SK-N-SH (cell line): ENCODE data around the gene PLEKHG2. TPM values are rescaled to one million over a fixed set of nuclear protein-coding genes. Genes with fewer than 3 reads are reported as not detected.

Experiments used
- CTCF ChIA-PET: fragments of 300-600, 350-600 bp; formaldehyde crosslinking; extraction: SDS; loops from one replicate; lab custom pipeline; 2021; lab: Yijun Ruan, JAX
- POLR2A ChIA-PET: fragments of 350-600 bp; sonication (Branson Sonifier 250); formaldehyde crosslinking; extraction: SDS; loops from one replicate; lab custom pipeline; 2020; ENCODE audit warnings: antibody characterized with exemption, inconsistent platforms; lab: Yijun Ruan, JAX
- DNase-seq: peaks from one replicate; pipeline ENCODE4 v3.0.0; 2012
- H2AFZ ChIP-seq: fragments of 200-600 bp; sonication (generic); 2 replicates; pipeline ENCODE4 v1.8.1; 2016; ENCODE audit warnings: antibody characterized with exemption, mild to moderate bottlenecking, low read depth
- H3F3A ChIP-seq: fragments of 200-600 bp; sonication (generic); replicated peaks from 2 replicates; pipeline ENCODE3; 2016; ENCODE audit warnings: antibody characterized with exemption, mild to moderate bottlenecking; ENCODE audit not compliant: insufficient read depth
- H3K27ac ChIP-seq, 2 experiments: fragments of 200-500 bp in 1 of 2; fragments of 200-600 bp in 1 of 2; sonication (Bioruptor generic) in 1 of 2; sonication (generic), shearing (Covaris generic) in 1 of 2; 2 replicates each; pipeline versions ENCODE4 v1.5.1 to v1.6.1; 2014 to 2016; ENCODE audit warnings: low read depth in 2 of 2, inconsistent platforms in 1 of 2, low read length in 1 of 2, mild to moderate bottlenecking in 1 of 2, mixed read lengths in 1 of 2
- H3K27me3 ChIP-seq: fragments of 200-600 bp; sonication (generic), shearing (Covaris generic); 2 replicates; pipeline ENCODE4 v1.6.1; 2016; ENCODE audit warnings: mixed run types; ENCODE audit not compliant: insufficient read depth
- H3K36me3 ChIP-seq, 2 experiments: fragments of 200-500 bp in 1 of 2; fragments of 200-600 bp in 1 of 2; sonication (Bioruptor generic) in 1 of 2; sonication (generic) in 1 of 2; replicated peaks in 1 of 2; 2 replicates each; pipeline versions ENCODE3 to v1.5.1; 2014 to 2016; ENCODE audit warnings: low read length in 1 of 2, mild to moderate bottlenecking in 1 of 2; ENCODE audit not compliant: insufficient read depth in 2 of 2, control insufficient read depth in 1 of 2
- H3K4me1 ChIP-seq, 2 experiments: fragments of 200-500 bp in 1 of 2; fragments of 200-600 bp in 1 of 2; sonication (Bioruptor generic) in 1 of 2; sonication (generic), shearing (Covaris generic) in 1 of 2; 2 replicates each; pipeline versions ENCODE4 v1.5.1 to v1.6.1; 2014 to 2016; ENCODE audit warnings: low read depth in 1 of 2, low read length in 1 of 2, mixed run types in 1 of 2; ENCODE audit not compliant: insufficient read depth in 2 of 2, control insufficient read depth in 1 of 2
- H3K4me2 ChIP-seq: fragments of 200-600 bp; sonication (generic), shearing (Covaris generic); 2 replicates; pipeline ENCODE4 v1.6.1; 2017; ENCODE audit warnings: mixed run types
- H3K4me3 ChIP-seq, 2 experiments: fragments of 200-500 bp in 1 of 2; fragments of 200-600 bp in 1 of 2; sonication (Bioruptor generic) in 1 of 2; sonication (generic), shearing (Covaris generic) in 1 of 2; 2 replicates each; pipeline versions ENCODE4 v1.5.1 to v1.8.1; 2014 to 2016; ENCODE audit warnings: low read depth in 2 of 2, inconsistent platforms in 1 of 2, low read length in 1 of 2, mild to moderate bottlenecking in 1 of 2, mixed read lengths in 1 of 2, moderate library complexity in 1 of 2
- H3K79me2 ChIP-seq: fragments of 200-600 bp; sonication (generic); 2 replicates; pipeline ENCODE4 v1.8.1; 2017; ENCODE audit warnings: mild to moderate bottlenecking; ENCODE audit not compliant: insufficient read depth
- H3K9ac ChIP-seq: fragments of 200-600 bp; sonication (generic); 2 replicates; pipeline ENCODE4 v1.6.1; 2017; ENCODE audit warnings: mixed run types
- H3K9me2 ChIP-seq: fragments of 200-600 bp; sonication (generic); 2 replicates; pipeline ENCODE4 v1.6.1; 2017; ENCODE audit warnings: mixed run types
- H3K9me3 ChIP-seq: fragments of 200-600 bp; sonication (generic); 2 replicates; pipeline ENCODE4 v1.6.1; 2017; ENCODE audit warnings: mixed run types, mild to moderate bottlenecking, moderate library complexity
- H4K20me1 ChIP-seq: fragments of 200-600 bp; sonication (generic); 2 replicates; pipeline ENCODE4 v1.6.1; 2017; ENCODE audit warnings: mild to moderate bottlenecking, mixed run types; ENCODE audit not compliant: insufficient read depth
- EP300 ChIP-seq, 2 experiments: IDR thresholded peaks; 2 replicates each; pipeline versions ENCODE4 v1.4.0 to v1.6.1; 2012; ENCODE audit warnings: borderline replicate concordance in 1 of 2, low read depth in 1 of 2, low read length in 1 of 2
- EZH2phosphoT487 ChIP-seq: fragments of 200-600 bp; sonication (generic); IDR thresholded peaks from 2 replicates; pipeline ENCODE4 v1.6.1; 2017; ENCODE audit warnings: low read depth, mixed run types, mild to moderate bottlenecking, antibody characterized with exemption, moderate library complexity, borderline replicate concordance
- FOSL2 ChIP-seq: IDR thresholded peaks from 2 replicates; pipeline ENCODE4 v1.4.0; 2012; ENCODE audit warnings: low read depth, mild to moderate bottlenecking, moderate library complexity, borderline replicate concordance
- FOXM1 ChIP-seq: IDR thresholded peaks from 2 replicates; pipeline ENCODE4 v1.4.0; 2012; ENCODE audit warnings: low read depth, mild to moderate bottlenecking
- MEF2A ChIP-seq: IDR thresholded peaks from 2 replicates; pipeline ENCODE4 v1.4.0; 2012; ENCODE audit warnings: low read depth, borderline replicate concordance
- PBX3 ChIP-seq: IDR thresholded peaks from 2 replicates; pipeline ENCODE4; 2012
- REST ChIP-seq: IDR thresholded peaks from 2 replicates; pipeline ENCODE4 v1.6.1; 2012; ENCODE audit warnings: mild to moderate bottlenecking, low read depth, low read length, moderate library complexity
- TAF1 ChIP-seq: IDR thresholded peaks from 2 replicates; pipeline ENCODE4 v1.6.1; 2012; ENCODE audit warnings: low read depth, mild to moderate bottlenecking, low read length, moderate library complexity, borderline replicate concordance
- TEAD4 ChIP-seq: IDR thresholded peaks from 2 replicates; pipeline ENCODE4 v1.4.0; 2012; ENCODE audit warnings: mild to moderate bottlenecking, borderline replicate concordance; ENCODE audit not compliant: insufficient read depth
- USF2 ChIP-seq: fragments of 150-350 bp; IDR thresholded peaks from 2 replicates; pipeline ENCODE4 v1.6.1; 2017; ENCODE audit warnings: antibody characterized with exemption, low read length, low read depth, borderline replicate concordance
- YY1 ChIP-seq: IDR thresholded peaks from 2 replicates; pipeline ENCODE4 v1.4.0; 2012; ENCODE audit warnings: low read depth, mild to moderate bottlenecking
- ZBTB33 ChIP-seq: IDR thresholded peaks from 2 replicates; pipeline ENCODE4 v1.4.0; 2012; ENCODE audit warnings: low read depth, borderline replicate concordance
- WGBS: methylation state at CpG from one replicate; pipeline ENCODE4 v1.1.6; 2017; ENCODE audit warnings: low lambda C conversion rate; 5-methylcytosine and 5-hydroxymethylcytosine counted together
- polyA plus RNA-seq, 3 experiments: library from polyadenylated mRNA; depleted of rRNA; stranded (reverse); fragments of >200 nt; gene quantifications; 2 replicates each; pipeline ENCODE4 v1.2.3, GENCODE V29; 2012

The PLEKHG2 gene
- polyA plus RNA-seq, 1 of the 3 experiments (the other 2 are of a cell fraction), result 13.6 TPM

GRCh38 chr19:39403331-39404312 is 8.8 kb upstream of the PLEKHG2 start (continued):
- TF ChIP-seq ZBTB33, result peak; percentile 72; the same call in 1 of the 2 replicates

GRCh38 chr19:39405261-39405957 is 7.1 kb upstream of the PLEKHG2 start:
- H3K4me3 ChIP-seq, result no peak overlapping the region
- H3K9ac ChIP-seq, result no peak overlapping the region
- H3K79me2 ChIP-seq, result peaks cover 28% of the 10 kb centered on the region
- no peaks in the 10 kb centered on the region for H3K9me3 ChIP-seq
- peaks cover 0 to 7% of the 10 kb centered on the region in 2 experiments for H3K36me3 ChIP-seq
- H3K4me2 ChIP-seq, result no peak overlapping the region
- H3K27ac ChIP-seq, result peak overlapping the region in 1 of 2 experiments; percentile 91; a peak in 2 of 4 replicates
- H3K4me1 ChIP-seq, result peaks cover 30 to 33% of the 10 kb centered on the region in 2 experiments; a peak in 3 of 4 replicates
- POLR2A ChIA-PET, result no interaction called here
- no peaks in the 10 kb centered on the region for H3K9me2 ChIP-seq
- 96% methylated on average over 17 of the region's 17 CpGs for WGBS
- TF ChIP-seq MEF2A (no peak), EP300 (IDR thresholded peaks at IDR 0.05; ENCODE audit: borderline replicate concordance in 1 of 2, low read depth in 1 of 2, low read length in 1 of 2) (no peak), EZH2phosphoT487 (no peak), PBX3 (no peak), TAF1 (no peak), REST (no peak), TEAD4 (no peak), FOSL2 (no peak), YY1 (no peak), USF2 (no peak), FOXM1 (no peak; the same call in 1 of the 2 replicates)
- DNase-seq, result no peak
- peaks cover 45% of the 10 kb centered on the region for H3F3A ChIP-seq
- H3K27me3 ChIP-seq, result no peaks in the 10 kb centered on the region
- no peak overlapping the region for H2AFZ ChIP-seq
- CTCF ChIA-PET, result no interaction called here
- peaks cover 19% of the 10 kb centered on the region for H4K20me1 ChIP-seq
